HEK293 (cell line): ENCODE data around the gene MORN3.
"Not testable (repeated sequence)": the region's sequence is repeated elsewhere in the genome, so short reads cannot be mapped to it uniquely, and the experiment has no call there.

Experiments used
- ZNF274 ChIP-seq, 2 experiments: fragments of 200-500 bp in 1 of 2; fragments of 450-650 bp in 1 of 2; sonication (Bioruptor generic) in 1 of 2; formaldehyde crosslinking in 1 of 2; IDR thresholded peaks; 2 replicates each; pipeline versions ENCODE4 v1.5.1 to v1.6.1; 2014 to 2016; ENCODE audit warnings: borderline replicate concordance in 1 of 2, inconsistent platforms in 1 of 2, low read length in 1 of 2, missing biosample characterization in 1 of 2, missing genetic modification characterization in 1 of 2
- ZNF302 ChIP-seq: fragments of 450-650 bp; formaldehyde crosslinking; IDR thresholded peaks from 2 replicates; pipeline ENCODE4 v1.5.1; 2016; ENCODE audit warnings: missing biosample characterization, missing genetic modification characterization, low read depth
- ZNF629 ChIP-seq: fragments of 450-650 bp; formaldehyde crosslinking; IDR thresholded peaks from 2 replicates; pipeline ENCODE4 v1.5.1; 2017; ENCODE audit warnings: missing biosample characterization, missing genetic modification characterization
- ZNF791 ChIP-seq: fragments of 450-650 bp; formaldehyde crosslinking; IDR thresholded peaks from 2 replicates; pipeline ENCODE4 v1.5.1; 2016; ENCODE audit warnings: missing biosample characterization, missing genetic modification characterization
- TF ChIP-seq, protein P1 (sequence below): fragments of 450-650 bp; formaldehyde crosslinking; IDR thresholded peaks from 2 replicates; pipeline ENCODE4 v1.5.1; 2016; ENCODE audit warnings: missing biosample characterization, missing genetic modification characterization
- TF ChIP-seq, protein P2 (sequence below): fragments of 450-650 bp; formaldehyde crosslinking; IDR thresholded peaks from 2 replicates; pipeline ENCODE4 v1.5.1; 2016; ENCODE audit warnings: missing biosample characterization, missing genetic modification characterization

GRCh38 chr12:121715055-121715454, 45.6 kb upstream of the MORN3 start:
- TF ChIP-seq, protein P1, sequence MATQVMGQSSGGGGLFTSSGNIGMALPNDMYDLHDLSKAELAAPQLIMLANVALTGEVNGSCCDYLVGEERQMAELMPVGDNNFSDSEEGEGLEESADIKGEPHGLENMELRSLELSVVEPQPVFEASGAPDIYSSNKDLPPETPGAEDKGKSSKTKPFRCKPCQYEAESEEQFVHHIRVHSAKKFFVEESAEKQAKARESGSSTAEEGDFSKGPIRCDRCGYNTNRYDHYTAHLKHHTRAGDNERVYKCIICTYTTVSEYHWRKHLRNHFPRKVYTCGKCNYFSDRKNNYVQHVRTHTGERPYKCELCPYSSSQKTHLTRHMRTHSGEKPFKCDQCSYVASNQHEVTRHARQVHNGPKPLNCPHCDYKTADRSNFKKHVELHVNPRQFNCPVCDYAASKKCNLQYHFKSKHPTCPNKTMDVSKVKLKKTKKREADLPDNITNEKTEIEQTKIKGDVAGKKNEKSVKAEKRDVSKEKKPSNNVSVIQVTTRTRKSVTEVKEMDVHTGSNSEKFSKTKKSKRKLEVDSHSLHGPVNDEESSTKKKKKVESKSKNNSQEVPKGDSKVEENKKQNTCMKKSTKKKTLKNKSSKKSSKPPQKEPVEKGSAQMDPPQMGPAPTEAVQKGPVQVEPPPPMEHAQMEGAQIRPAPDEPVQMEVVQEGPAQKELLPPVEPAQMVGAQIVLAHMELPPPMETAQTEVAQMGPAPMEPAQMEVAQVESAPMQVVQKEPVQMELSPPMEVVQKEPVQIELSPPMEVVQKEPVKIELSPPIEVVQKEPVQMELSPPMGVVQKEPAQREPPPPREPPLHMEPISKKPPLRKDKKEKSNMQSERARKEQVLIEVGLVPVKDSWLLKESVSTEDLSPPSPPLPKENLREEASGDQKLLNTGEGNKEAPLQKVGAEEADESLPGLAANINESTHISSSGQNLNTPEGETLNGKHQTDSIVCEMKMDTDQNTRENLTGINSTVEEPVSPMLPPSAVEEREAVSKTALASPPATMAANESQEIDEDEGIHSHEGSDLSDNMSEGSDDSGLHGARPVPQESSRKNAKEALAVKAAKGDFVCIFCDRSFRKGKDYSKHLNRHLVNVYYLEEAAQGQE: not testable (repeated sequence)
- TF ChIP-seq, protein P2, sequence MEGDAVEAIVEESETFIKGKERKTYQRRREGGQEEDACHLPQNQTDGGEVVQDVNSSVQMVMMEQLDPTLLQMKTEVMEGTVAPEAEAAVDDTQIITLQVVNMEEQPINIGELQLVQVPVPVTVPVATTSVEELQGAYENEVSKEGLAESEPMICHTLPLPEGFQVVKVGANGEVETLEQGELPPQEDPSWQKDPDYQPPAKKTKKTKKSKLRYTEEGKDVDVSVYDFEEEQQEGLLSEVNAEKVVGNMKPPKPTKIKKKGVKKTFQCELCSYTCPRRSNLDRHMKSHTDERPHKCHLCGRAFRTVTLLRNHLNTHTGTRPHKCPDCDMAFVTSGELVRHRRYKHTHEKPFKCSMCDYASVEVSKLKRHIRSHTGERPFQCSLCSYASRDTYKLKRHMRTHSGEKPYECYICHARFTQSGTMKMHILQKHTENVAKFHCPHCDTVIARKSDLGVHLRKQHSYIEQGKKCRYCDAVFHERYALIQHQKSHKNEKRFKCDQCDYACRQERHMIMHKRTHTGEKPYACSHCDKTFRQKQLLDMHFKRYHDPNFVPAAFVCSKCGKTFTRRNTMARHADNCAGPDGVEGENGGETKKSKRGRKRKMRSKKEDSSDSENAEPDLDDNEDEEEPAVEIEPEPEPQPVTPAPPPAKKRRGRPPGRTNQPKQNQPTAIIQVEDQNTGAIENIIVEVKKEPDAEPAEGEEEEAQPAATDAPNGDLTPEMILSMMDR (tag by site-specific recombination): not testable (repeated sequence)
- not testable (repeated sequence) for TF ChIP-seq ZNF791 (tag by site-specific recombination); ZNF302 (tag by site-specific recombination); ZNF629 (tag by site-specific recombination); ZNF274 (IDR thresholded peaks at IDR 0.05; ENCODE audit: low read length); ZNF274 (tag by site-specific recombination; IDR thresholded peaks at IDR 0.05; ENCODE audit: borderline replicate concordance)
